ENCODE measurements around the gene DENND2A. TPM values are rescaled to one million over a fixed set of nuclear protein-coding genes. Genes with fewer than 3 reads are reported as not detected.

Gene DENND2A
- total and polyA plus RNA-seq, 2 of the 4 experiments (the other 2 are of a cell fraction) = 7.5 to 10.3 TPM

DNA sequence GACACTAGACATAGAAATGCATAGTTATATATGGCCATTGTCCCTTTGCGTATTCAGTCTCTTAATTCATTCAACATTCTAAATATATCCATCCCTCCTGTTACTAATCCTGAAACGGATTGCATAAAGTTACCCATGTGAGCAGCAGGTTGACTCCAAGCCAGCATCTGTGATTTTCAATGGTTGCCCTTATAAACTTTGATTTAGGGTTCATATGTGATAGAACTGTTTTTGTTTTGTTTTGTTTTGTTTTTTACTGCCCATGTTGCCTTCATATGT lies 13.4 kb upstream of the DENND2A start:
- POLR2A ChIA-PET (ENCODE audit: unreplicated experiment) = interaction anchor here (0.6 kb wide), 1 partner anchor 174 kb away, joined by 3 read pairs; no protein-coding TSS in a partner anchor
- Histone ChIP-seq H2AK5ac (ENCODE audit: low read depth, low read length) (no peak overlapping the region), H2AK9ac (replicated peaks; ENCODE audit: low read depth, low read length, poor library complexity) (no peak overlapping the region), H4K8ac (ENCODE audit: low read depth in 2 of 2, low read length in 2 of 2) (no peak overlapping the region), H3K27ac (ENCODE audit: insufficient read depth, low read length) (no peak overlapping the region), H4K5ac (ENCODE audit: low read depth, low read length) (no peak overlapping the region), H2BK15ac (ENCODE audit: low read depth, low read length) (no peak overlapping the region), H3K4me1 (ENCODE audit: control insufficient read depth, insufficient read depth, low read length) (peaks cover 11% of the 10 kb centered on the region), H3K9me3 (ENCODE audit: control insufficient read depth, insufficient read depth, low read length) (no peaks in the 10 kb centered on the region), H3K18ac (ENCODE audit: low read depth, low read length) (no peak overlapping the region), H3K9me1 (ENCODE audit: insufficient read depth, low read length) (0 out of 2 replicates have a peak, but pooled peaks cover 3% of the 10 kb centered on the region), H3K23ac (ENCODE audit: low read depth, low read length) (no peak overlapping the region), H2BK120ac (ENCODE audit: low read depth, low read length) (no peak overlapping the region), H3K4me3 (ENCODE audit: insufficient read depth, low read depth, low read length) (no peak overlapping the region), H3K4ac (ENCODE audit: low read depth, low read length) (no peak overlapping the region), H4K20me1 (ENCODE audit: insufficient read depth, low read length) (no peaks in the 10 kb centered on the region), H2BK20ac (ENCODE audit: low read depth, low read length) (no peak overlapping the region), H4K91ac (ENCODE audit: insufficient read depth, low read depth, low read length) (no peak overlapping the region), H2AFZ (replicated peaks; ENCODE audit: low read length, poor library complexity) (no peak overlapping the region), H3K9ac (ENCODE audit: low read depth, low read length) (no peak overlapping the region), H3K27me3 (ENCODE audit: control insufficient read depth, insufficient read depth, low read length) (no peaks in the 10 kb centered on the region), H3K56ac (ENCODE audit: extremely low read depth, insufficient read depth, low read length) (no peak overlapping the region), H3K14ac (replicated peaks; ENCODE audit: low read depth, low read length) (no peak overlapping the region), H3K36me3 (ENCODE audit: control insufficient read depth, insufficient read depth, low read length) (no peaks in the 10 kb centered on the region), H2BK5ac (ENCODE audit: low read depth, low read length, poor library complexity, severe bottlenecking) (no peak overlapping the region), H3K79me1 (ENCODE audit: low read depth in 1 of 2, low read length in 2 of 2) (no peaks in the 10 kb centered on the region), H3K4me2 (ENCODE audit: low read depth, low read length) (no peak overlapping the region)
- no CpG with 5 or more reads among the region's 2 CpGs for WGBS, 2 experiments (ENCODE audit: extremely low coverage in 2 of 2, insufficient read length in 1 of 2)
- TF ChIP-seq RAD21 (IDR thresholded peaks at IDR 0.05; ENCODE audit: low read length) (no peak), RCOR1 (IDR thresholded peaks at IDR 0.05; ENCODE audit: insufficient replicate concordance, low read length) (no peak), CHD1 (IDR thresholded peaks at IDR 0.05; ENCODE audit: low read depth, low read length) (no peak), FOS (IDR thresholded peaks at IDR 0.05; ENCODE audit: low read depth, low read length) (no peak), SMC3 (IDR thresholded peaks at IDR 0.05; ENCODE audit: low read depth, low read length) (no peak), MAZ (IDR thresholded peaks at IDR 0.05; ENCODE audit: borderline replicate concordance, low read depth, low read length) (no peak), NFE2L2 (IDR thresholded peaks at IDR 0.05; ENCODE audit: low read depth, low read length) (no peak), RFX5 (IDR thresholded peaks at IDR 0.05; ENCODE audit: low read depth, low read length) (no peak), MXI1 (IDR thresholded peaks at IDR 0.05; ENCODE audit: borderline replicate concordance, low read depth, low read length) (no peak), BHLHE40 (IDR thresholded peaks at IDR 0.05; ENCODE audit: low read depth, low read length) (no peak), MAFK (IDR thresholded peaks at IDR 0.05; ENCODE audit: low read depth, low read length) (no peak), POLR2A (IDR thresholded peaks at IDR 0.05; ENCODE audit: low read depth, low read length) (no peak), CEBPB (IDR thresholded peaks at IDR 0.05; ENCODE audit: low read depth, low read length) (no peak)
- TF ChIP-seq, protein P1, sequence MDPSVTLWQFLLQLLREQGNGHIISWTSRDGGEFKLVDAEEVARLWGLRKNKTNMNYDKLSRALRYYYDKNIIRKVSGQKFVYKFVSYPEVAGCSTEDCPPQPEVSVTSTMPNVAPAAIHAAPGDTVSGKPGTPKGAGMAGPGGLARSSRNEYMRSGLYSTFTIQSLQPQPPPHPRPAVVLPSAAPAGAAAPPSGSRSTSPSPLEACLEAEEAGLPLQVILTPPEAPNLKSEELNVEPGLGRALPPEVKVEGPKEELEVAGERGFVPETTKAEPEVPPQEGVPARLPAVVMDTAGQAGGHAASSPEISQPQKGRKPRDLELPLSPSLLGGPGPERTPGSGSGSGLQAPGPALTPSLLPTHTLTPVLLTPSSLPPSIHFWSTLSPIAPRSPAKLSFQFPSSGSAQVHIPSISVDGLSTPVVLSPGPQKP (IDR thresholded peaks at IDR 0.05; ENCODE audit: borderline replicate concordance, low read depth, low read length) = no peak
- TF ChIP-seq, protein P2, sequence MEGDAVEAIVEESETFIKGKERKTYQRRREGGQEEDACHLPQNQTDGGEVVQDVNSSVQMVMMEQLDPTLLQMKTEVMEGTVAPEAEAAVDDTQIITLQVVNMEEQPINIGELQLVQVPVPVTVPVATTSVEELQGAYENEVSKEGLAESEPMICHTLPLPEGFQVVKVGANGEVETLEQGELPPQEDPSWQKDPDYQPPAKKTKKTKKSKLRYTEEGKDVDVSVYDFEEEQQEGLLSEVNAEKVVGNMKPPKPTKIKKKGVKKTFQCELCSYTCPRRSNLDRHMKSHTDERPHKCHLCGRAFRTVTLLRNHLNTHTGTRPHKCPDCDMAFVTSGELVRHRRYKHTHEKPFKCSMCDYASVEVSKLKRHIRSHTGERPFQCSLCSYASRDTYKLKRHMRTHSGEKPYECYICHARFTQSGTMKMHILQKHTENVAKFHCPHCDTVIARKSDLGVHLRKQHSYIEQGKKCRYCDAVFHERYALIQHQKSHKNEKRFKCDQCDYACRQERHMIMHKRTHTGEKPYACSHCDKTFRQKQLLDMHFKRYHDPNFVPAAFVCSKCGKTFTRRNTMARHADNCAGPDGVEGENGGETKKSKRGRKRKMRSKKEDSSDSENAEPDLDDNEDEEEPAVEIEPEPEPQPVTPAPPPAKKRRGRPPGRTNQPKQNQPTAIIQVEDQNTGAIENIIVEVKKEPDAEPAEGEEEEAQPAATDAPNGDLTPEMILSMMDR (conservative IDR thresholded peaks at IDR 0.05; ENCODE audit: low read depth, low read length) = no peak
- TF ChIP-seq, protein P3, sequence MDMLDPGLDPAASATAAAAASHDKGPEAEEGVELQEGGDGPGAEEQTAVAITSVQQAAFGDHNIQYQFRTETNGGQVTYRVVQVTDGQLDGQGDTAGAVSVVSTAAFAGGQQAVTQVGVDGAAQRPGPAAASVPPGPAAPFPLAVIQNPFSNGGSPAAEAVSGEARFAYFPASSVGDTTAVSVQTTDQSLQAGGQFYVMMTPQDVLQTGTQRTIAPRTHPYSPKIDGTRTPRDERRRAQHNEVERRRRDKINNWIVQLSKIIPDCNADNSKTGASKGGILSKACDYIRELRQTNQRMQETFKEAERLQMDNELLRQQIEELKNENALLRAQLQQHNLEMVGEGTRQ (IDR thresholded peaks at IDR 0.05; ENCODE audit: low read depth, low read length) = no peak
- BruUV-seq (replicated peaks) = no TSS peak
- ATAC-seq (ENCODE audit: low read depth) (no peak), DNase-seq (no peak)
- intact Hi-C loops (cut with micrococcal nuclease) = no loop called here
- in situ Hi-C loops (cut with MboI; ENCODE audit: low sequenced_read_pairs) = loop anchor here (5.0 kb wide), 2 partner anchors 132 to 177 kb away; partner anchors contain the start of gene MKRN1
- CTCF ChIA-PET = interaction anchor here (1.2 kb wide), 1 partner anchor 116 kb away, joined by 3 read pairs; no protein-coding TSS in a partner anchor
- dilution Hi-C loops (cut with HindIII; ENCODE audit: low sequenced_read_pairs, unreplicated experiment) = no loop called here

All from IMR-90 (cell line).